GM23338 (cell line): Measurements from ENCODE around the gene COA1.

Experiments used
- CREB1 ChIP-seq: fragments of 250-450 bp; sonication (Bioruptor Pico); IDR thresholded peaks from 2 replicates; pipeline ENCODE4 v1.5.0; 2020; ENCODE audit warnings: low read depth, mild to moderate bottlenecking, moderate library complexity
- EZH2 ChIP-seq: fragments of 200-600 bp; sonication (generic); IDR thresholded peaks from one replicate; pipeline ENCODE4 v1.8.0; 2017; ENCODE audit warnings: antibody characterized with exemption, mild to moderate bottlenecking, low read depth; ENCODE audit not compliant: unreplicated experiment
- EZH2phosphoT487 ChIP-seq: fragments of 200-600 bp; sonication (generic); IDR thresholded peaks from one replicate; pipeline ENCODE4 v1.8.1; 2018; ENCODE audit warnings: antibody characterized with exemption; ENCODE audit not compliant: unreplicated experiment
- JUNB ChIP-seq: IDR thresholded peaks from one replicate; pipeline ENCODE4 v1.6.1; 2016; ENCODE audit warnings: antibody characterized with exemption; ENCODE audit not compliant: unreplicated experiment
- POLR2AphosphoS5 ChIP-seq: IDR thresholded peaks from 2 replicates; pipeline ENCODE4 v1.6.1; 2016; ENCODE audit warnings: antibody characterized with exemption, low read depth
- REST ChIP-seq: IDR thresholded peaks from one replicate; pipeline ENCODE4 v1.6.1; 2018; ENCODE audit warnings: antibody characterized with exemption; ENCODE audit not compliant: unreplicated experiment
- TF ChIP-seq, protein P1 (sequence below), 2 experiments: fragments of 200-600 bp in 1 of 2; sonication (generic) in 1 of 2; conservative IDR thresholded peaks; 2 replicates each; pipeline versions ENCODE4 v1.5.1 to v1.6.1; 2016 to 2017; ENCODE audit warnings: antibody characterized with exemption in 2 of 2, low read depth in 2 of 2, mild to moderate bottlenecking in 2 of 2, moderate library complexity in 1 of 2

DNA sequence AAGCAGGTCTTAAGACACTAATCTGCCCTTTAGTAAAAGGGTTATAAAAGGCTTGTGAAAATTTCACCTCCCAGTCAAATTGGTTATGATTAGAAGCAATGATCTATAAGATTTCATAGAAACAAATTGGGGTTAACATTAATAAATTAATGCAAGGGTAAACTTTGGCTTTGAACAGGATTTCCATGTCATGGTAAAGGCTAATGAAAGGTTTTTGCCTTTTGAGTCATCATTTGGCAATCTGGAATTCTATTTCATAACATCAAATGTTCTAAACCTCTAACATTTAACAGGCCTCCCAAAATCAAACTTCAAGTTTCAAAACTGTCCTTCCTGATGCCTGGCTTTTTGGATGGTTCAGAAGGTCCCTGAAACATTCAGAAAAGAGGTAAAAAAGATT, 62.4 kb downstream of the COA1 start:
- TF ChIP-seq, protein P1, sequence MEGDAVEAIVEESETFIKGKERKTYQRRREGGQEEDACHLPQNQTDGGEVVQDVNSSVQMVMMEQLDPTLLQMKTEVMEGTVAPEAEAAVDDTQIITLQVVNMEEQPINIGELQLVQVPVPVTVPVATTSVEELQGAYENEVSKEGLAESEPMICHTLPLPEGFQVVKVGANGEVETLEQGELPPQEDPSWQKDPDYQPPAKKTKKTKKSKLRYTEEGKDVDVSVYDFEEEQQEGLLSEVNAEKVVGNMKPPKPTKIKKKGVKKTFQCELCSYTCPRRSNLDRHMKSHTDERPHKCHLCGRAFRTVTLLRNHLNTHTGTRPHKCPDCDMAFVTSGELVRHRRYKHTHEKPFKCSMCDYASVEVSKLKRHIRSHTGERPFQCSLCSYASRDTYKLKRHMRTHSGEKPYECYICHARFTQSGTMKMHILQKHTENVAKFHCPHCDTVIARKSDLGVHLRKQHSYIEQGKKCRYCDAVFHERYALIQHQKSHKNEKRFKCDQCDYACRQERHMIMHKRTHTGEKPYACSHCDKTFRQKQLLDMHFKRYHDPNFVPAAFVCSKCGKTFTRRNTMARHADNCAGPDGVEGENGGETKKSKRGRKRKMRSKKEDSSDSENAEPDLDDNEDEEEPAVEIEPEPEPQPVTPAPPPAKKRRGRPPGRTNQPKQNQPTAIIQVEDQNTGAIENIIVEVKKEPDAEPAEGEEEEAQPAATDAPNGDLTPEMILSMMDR (conservative IDR thresholded peaks at IDR 0.05; ENCODE audit: low read depth in 2 of 2): no peak
- TF ChIP-seq CREB1 (CRISPR knock-in tag) (no peak), EZH2phosphoT487 (no peak), POLR2AphosphoS5 (no peak), JUNB (no peak), EZH2 (no peak), REST (no peak)
